ENCODE results near the gene KCNN3. TPM values are rescaled to one million over a fixed set of nuclear protein-coding genes. Genes with fewer than 3 reads are reported as not detected.
A peak's percentile ranks its signal among the peaks of the same experiment; 100 is the strongest.

KCNN3 gene
- total RNA-seq, 4 donors from 2014 or later: 5.0 to 30.0 (median 20.8) TPM

- Histone ChIP-seq H3K9me3 (no peaks in the 10 kb centered on the region), H3K27me3 (no peaks in the 10 kb centered on the region), H3K27ac (no peak overlapping the region), H3K4me1 (no peaks in the 10 kb centered on the region), H3K36me3 (no peaks in the 10 kb centered on the region), H3K4me3 (no peak overlapping the region)
- DNase-seq: no peak
- TF ChIP-seq POLR2A (IDR thresholded peaks at IDR 0.05): no peak
- no peak for ATAC-seq
- intact Hi-C loops (cut with DNase I; ENCODE audit: low total_unique reads) (no loop called here), in situ Hi-C loops (cut with MboI; ENCODE audit: low sequenced_read_pairs in 4 of 4) (loop anchor here in 2 of 4 donors (25.0 kb wide), 2 partner anchors 104 to 204 kb away; partner anchors contain the start of genes CHRNB2 (in 1 of the 2) and UBE2Q1 (in 1 of the 2))
Measured at GRCh38 chr1:154765970-154766369, 104.1 kb downstream of the KCNN3 start.

- intact Hi-C loops (cut with DNase I; ENCODE audit: low total_unique reads) (no loop called here), in situ Hi-C loops (cut with MboI; ENCODE audit: low sequenced_read_pairs in 4 of 4) (loop anchor here in 2 of 4 donors (25.0 kb wide), 2 partner anchors 102 to 202 kb away; partner anchors contain the start of genes CHRNB2 (in 1 of the 2) and UBE2Q1 (in 1 of the 2))
- no peak overlapping the region for H3K4me3 ChIP-seq
- H3K27ac ChIP-seq: no peak overlapping the region
- no peaks in the 10 kb centered on the region for H3K4me1 ChIP-seq
- TF ChIP-seq POLR2A (IDR thresholded peaks at IDR 0.05) (no peak), CTCF (IDR thresholded peaks at IDR 0.05 in 4 of 5, conservative IDR thresholded peaks at IDR 0.05 in 1 of 5) (no peak)
- DNase-seq: no peak
- no peak for ATAC-seq
- no peaks in the 10 kb centered on the region for H3K36me3 ChIP-seq
- no peaks in the 10 kb centered on the region for H3K9me3 ChIP-seq
- H3K27me3 ChIP-seq: no peaks in the 10 kb centered on the region
Measured at GRCh38 chr1:154764773-154765172, 105.3 kb downstream of the KCNN3 start.

- H3K4me3 ChIP-seq: no peak overlapping the region
- H3K36me3 ChIP-seq: no peaks in the 10 kb centered on the region
- H3K4me1 ChIP-seq: no peaks in the 10 kb centered on the region
- TF ChIP-seq POLR2A (IDR thresholded peaks at IDR 0.05): no peak
- in situ Hi-C loops (cut with MboI; ENCODE audit: low sequenced_read_pairs in 4 of 4): loop anchor here in 2 of 4 donors (25.0 kb wide), 2 partner anchors 102 to 202 kb away; partner anchors contain the start of genes CHRNB2 (in 1 of the 2) and UBE2Q1 (in 1 of the 2)
- H3K27me3 ChIP-seq: no peaks in the 10 kb centered on the region
- intact Hi-C loops (cut with DNase I; ENCODE audit: low total_unique reads): no loop called here
- no peak for ATAC-seq
- no peak for DNase-seq
- H3K27ac ChIP-seq: no peak overlapping the region
- H3K9me3 ChIP-seq: no peaks in the 10 kb centered on the region
Measured at GRCh38 chr1:154764181-154764580, 105.9 kb downstream of the KCNN3 start.

GRCh38 chr1:154760469-154760933 lies 109.6 kb downstream of the KCNN3 start:
- intact Hi-C loops (cut with DNase I; ENCODE audit: low total_unique reads) (no loop called here), in situ Hi-C loops (cut with MboI; ENCODE audit: low sequenced_read_pairs in 4 of 4) (loop anchor here in 2 of 4 donors (25.0 kb wide), 2 partner anchors 98 to 198 kb away; partner anchors contain the start of genes CHRNB2 (in 1 of the 2) and UBE2Q1 (in 1 of the 2))
- no peak for TF ChIP-seq POLR2A (IDR thresholded peaks at IDR 0.05)
- peak in 4 of 5 experiments; percentile 46 to 50 (median 48) for TF ChIP-seq CTCF (IDR thresholded peaks at IDR 0.05 in 4 of 5, conservative IDR thresholded peaks at IDR 0.05 in 1 of 5)
- peak overlapping the region in 1 of 4 donors; percentile 24 for H3K4me3 ChIP-seq
- ATAC-seq (no peak), DNase-seq (no peak)
- H3K27me3 ChIP-seq: no peaks in the 10 kb centered on the region
- no peaks in the 10 kb centered on the region for H3K36me3 ChIP-seq
- H3K9me3 ChIP-seq: no peaks in the 10 kb centered on the region
- H3K4me1 ChIP-seq: no peaks in the 10 kb centered on the region
- H3K27ac ChIP-seq: no peak overlapping the region

- TF ChIP-seq POLR2A (IDR thresholded peaks at IDR 0.05) (no peak), CTCF (IDR thresholded peaks at IDR 0.05 in 4 of 5, conservative IDR thresholded peaks at IDR 0.05 in 1 of 5) (no peak)
- Histone ChIP-seq H3K4me3 (no peak overlapping the region), H3K9me3 (no peaks in the 10 kb centered on the region), H3K36me3 (no peaks in the 10 kb centered on the region), H3K27ac (no peak overlapping the region), H3K27me3 (no peaks in the 10 kb centered on the region), H3K4me1 (peaks cover 0 to 4% of the 10 kb centered on the region in 2 donors)
- in situ Hi-C loops (cut with MboI; ENCODE audit: low sequenced_read_pairs in 4 of 4): loop anchor here in 2 of 4 donors (25.0 kb wide), 2 partner anchors 97 to 197 kb away; partner anchors contain the start of genes CHRNB2 (in 1 of the 2) and UBE2Q1 (in 1 of the 2)
- intact Hi-C loops (cut with DNase I; ENCODE audit: low total_unique reads): no loop called here
- ATAC-seq: no peak
- DNase-seq: no peak
Measured at GRCh38 chr1:154759793-154760192, 110.3 kb downstream of the KCNN3 start.
